A549 (cell line): ENCODE results near the gene TIMP3.

Experiments used
- CBX2 ChIP-seq: fragments of 200-600 bp; sonication (generic); IDR thresholded peaks from 2 replicates; pipeline ENCODE4 v1.6.1; 2016; ENCODE audit warnings: low read depth, mild to moderate bottlenecking, borderline replicate concordance
- ESRRA ChIP-seq: fragments of 150-350 bp; IDR thresholded peaks from 2 replicates; pipeline ENCODE4 v1.6.1; 2014; ENCODE audit warnings: mild to moderate bottlenecking, low read length, borderline replicate concordance
- HOXA7 ChIP-seq: fragments of 250-450 bp; sonication (Bioruptor Pico); IDR thresholded peaks from 2 replicates; pipeline ENCODE4 v1.5.0; 2020; ENCODE audit warnings: mild to moderate bottlenecking, moderate library complexity
- JUN ChIP-seq, 2 experiments: fragments of >200 bp; sonication (Bioruptor Twin); formaldehyde crosslinking; IDR thresholded peaks; 2 replicates in 1 of 2; 3 replicates in 1 of 2; pipeline ENCODE4 v1.6.1; 2016 to 2017
- KDM5A ChIP-seq: fragments of 200-600 bp; sonication (generic); IDR thresholded peaks from 2 replicates; pipeline ENCODE4 v1.6.1; 2016; ENCODE audit warnings: antibody characterized with exemption, mild to moderate bottlenecking
- NFE2L2 ChIP-seq: fragments of 150-350 bp; conservative IDR thresholded peaks from 2 replicates; pipeline ENCODE4 v1.6.1; 2014; ENCODE audit warnings: low read length
- POLR2A ChIP-seq: IDR thresholded peaks from 2 replicates; pipeline ENCODE4 v1.6.1; 2012; ENCODE audit warnings: mild to moderate bottlenecking, low read length
- POLR2AphosphoS2 ChIP-seq: conservative IDR thresholded peaks from 2 replicates; pipeline ENCODE4 v1.6.1; 2012; ENCODE audit warnings: low read length, improper control_type of control experiment, inconsistent platforms
- TF ChIP-seq, protein P1 (sequence below): fragments of >200 bp; sonication (Bioruptor Twin); formaldehyde crosslinking; IDR thresholded peaks from 3 replicates; pipeline ENCODE4 v1.5.1; 2016
- TF ChIP-seq, protein P2 (sequence below): fragments of 150-350 bp; IDR thresholded peaks from 2 replicates; pipeline ENCODE4 v1.6.1; 2014; ENCODE audit warnings: low read depth, mild to moderate bottlenecking, low read length
- TF ChIP-seq, protein P3 (sequence below): fragments of 450-650 bp; IDR thresholded peaks from 2 replicates; pipeline ENCODE4 v1.6.1; 2014; ENCODE audit warnings: antibody characterized with exemption

DNA sequence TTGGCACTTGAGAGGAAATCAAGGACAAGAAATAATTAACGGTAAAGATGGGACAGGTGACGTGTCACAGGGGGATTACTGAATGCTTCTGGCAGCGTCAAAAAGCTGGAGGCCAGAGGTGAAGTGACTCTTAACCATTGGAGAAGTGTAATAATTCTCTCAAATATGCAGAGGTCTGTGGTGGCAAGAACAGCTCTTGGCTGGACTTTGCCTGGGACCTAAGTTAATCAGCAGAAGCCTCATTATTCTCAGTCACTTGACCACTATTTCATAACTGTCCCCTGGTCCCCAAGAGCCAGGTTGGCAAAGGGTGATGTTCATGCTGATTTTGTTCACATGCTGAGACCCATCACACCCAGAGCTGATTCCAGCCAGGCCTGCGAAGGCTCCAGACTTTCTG, 72.9 kb downstream of the TIMP3 start:
- TF ChIP-seq, protein P1, sequence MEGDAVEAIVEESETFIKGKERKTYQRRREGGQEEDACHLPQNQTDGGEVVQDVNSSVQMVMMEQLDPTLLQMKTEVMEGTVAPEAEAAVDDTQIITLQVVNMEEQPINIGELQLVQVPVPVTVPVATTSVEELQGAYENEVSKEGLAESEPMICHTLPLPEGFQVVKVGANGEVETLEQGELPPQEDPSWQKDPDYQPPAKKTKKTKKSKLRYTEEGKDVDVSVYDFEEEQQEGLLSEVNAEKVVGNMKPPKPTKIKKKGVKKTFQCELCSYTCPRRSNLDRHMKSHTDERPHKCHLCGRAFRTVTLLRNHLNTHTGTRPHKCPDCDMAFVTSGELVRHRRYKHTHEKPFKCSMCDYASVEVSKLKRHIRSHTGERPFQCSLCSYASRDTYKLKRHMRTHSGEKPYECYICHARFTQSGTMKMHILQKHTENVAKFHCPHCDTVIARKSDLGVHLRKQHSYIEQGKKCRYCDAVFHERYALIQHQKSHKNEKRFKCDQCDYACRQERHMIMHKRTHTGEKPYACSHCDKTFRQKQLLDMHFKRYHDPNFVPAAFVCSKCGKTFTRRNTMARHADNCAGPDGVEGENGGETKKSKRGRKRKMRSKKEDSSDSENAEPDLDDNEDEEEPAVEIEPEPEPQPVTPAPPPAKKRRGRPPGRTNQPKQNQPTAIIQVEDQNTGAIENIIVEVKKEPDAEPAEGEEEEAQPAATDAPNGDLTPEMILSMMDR: no peak
- TF ChIP-seq KDM5A (no peak), HOXA7 (CRISPR knock-in tag) (no peak), POLR2AphosphoS2 (no peak), CBX2 (no peak), POLR2A (no peak), NFE2L2 (no peak), JUN (IDR thresholded peaks at IDR 0.05) (no peak), ESRRA (no peak)
- TF ChIP-seq, protein P2, sequence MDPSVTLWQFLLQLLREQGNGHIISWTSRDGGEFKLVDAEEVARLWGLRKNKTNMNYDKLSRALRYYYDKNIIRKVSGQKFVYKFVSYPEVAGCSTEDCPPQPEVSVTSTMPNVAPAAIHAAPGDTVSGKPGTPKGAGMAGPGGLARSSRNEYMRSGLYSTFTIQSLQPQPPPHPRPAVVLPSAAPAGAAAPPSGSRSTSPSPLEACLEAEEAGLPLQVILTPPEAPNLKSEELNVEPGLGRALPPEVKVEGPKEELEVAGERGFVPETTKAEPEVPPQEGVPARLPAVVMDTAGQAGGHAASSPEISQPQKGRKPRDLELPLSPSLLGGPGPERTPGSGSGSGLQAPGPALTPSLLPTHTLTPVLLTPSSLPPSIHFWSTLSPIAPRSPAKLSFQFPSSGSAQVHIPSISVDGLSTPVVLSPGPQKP: no peak
- TF ChIP-seq, protein P3, sequence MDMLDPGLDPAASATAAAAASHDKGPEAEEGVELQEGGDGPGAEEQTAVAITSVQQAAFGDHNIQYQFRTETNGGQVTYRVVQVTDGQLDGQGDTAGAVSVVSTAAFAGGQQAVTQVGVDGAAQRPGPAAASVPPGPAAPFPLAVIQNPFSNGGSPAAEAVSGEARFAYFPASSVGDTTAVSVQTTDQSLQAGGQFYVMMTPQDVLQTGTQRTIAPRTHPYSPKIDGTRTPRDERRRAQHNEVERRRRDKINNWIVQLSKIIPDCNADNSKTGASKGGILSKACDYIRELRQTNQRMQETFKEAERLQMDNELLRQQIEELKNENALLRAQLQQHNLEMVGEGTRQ: no peak
